SH-SY5Y (cell line): Measurements from ENCODE around the gene RUNX3.

Experiments
- GATA2 ChIP-seq: IDR thresholded peaks from 2 replicates; pipeline ENCODE4 v1.6.1; 2011; ENCODE audit warnings: mild to moderate bottlenecking, low read depth, low read length
- GATA3 ChIP-seq: IDR thresholded peaks from 2 replicates; pipeline ENCODE4 v1.6.1; 2011; ENCODE audit warnings: low read depth, mild to moderate bottlenecking, low read length, moderate library complexity

GRCh38 chr1:24915816-24916602 lies 14.1 kb downstream of the RUNX3 start:
- TF ChIP-seq GATA2 = no peak
- no peak for TF ChIP-seq GATA3
